Calu3 (cell line): Measurements from ENCODE around the gene C22orf39. TPM values are rescaled to one million over a fixed set of nuclear protein-coding genes. Genes with fewer than 3 reads are reported as not detected.

Experiments
- BruUV-seq: library from RNA; stranded (reverse); fragments of 400-500 nt; replicated peaks from 2 replicates; lab custom pipeline; 2021; lab: Mats Ljungman, UMichigan
- CTCF ChIA-PET: fragments of 300-600 bp; sonication (Branson Sonifier 250); formaldehyde crosslinking; loops from one replicate; lab custom pipeline; 2022; ENCODE audit warnings: antibody characterized with exemption; lab: Charles Lee
- DNase-seq: peaks from one replicate; pipeline ENCODE4 v3.0.0; 2022
- H3K27ac Mint-ChIP-seq: one replicate; pipeline ENCODE4 v1.8.0; 2022; ENCODE audit warnings: mixed read lengths; ENCODE audit not compliant: unreplicated experiment
- H3K27me3 Mint-ChIP-seq: one replicate; pipeline ENCODE4 v1.8.0; 2022; ENCODE audit warnings: mixed read lengths; ENCODE audit not compliant: unreplicated experiment
- H3K36me3 Mint-ChIP-seq: one replicate; pipeline ENCODE4 v1.8.0; 2022; ENCODE audit warnings: mild to moderate bottlenecking, moderate library complexity, mixed read lengths; ENCODE audit not compliant: insufficient read depth, unreplicated experiment
- H3K4me1 Mint-ChIP-seq: one replicate; pipeline ENCODE4 v1.8.0; 2022; ENCODE audit warnings: mild to moderate bottlenecking, low read depth, mixed read lengths; ENCODE audit not compliant: unreplicated experiment
- H3K4me3 Mint-ChIP-seq: one replicate; pipeline ENCODE4 v1.8.0; 2022; ENCODE audit warnings: mild to moderate bottlenecking, low read depth, moderate library complexity, mixed read lengths; ENCODE audit not compliant: unreplicated experiment
- H3K9me3 Mint-ChIP-seq: one replicate; pipeline ENCODE4 v1.8.0; 2022; ENCODE audit warnings: low read depth, mixed read lengths; ENCODE audit not compliant: unreplicated experiment
- CTCF ChIP-seq: fragments of 200-600 bp; IDR thresholded peaks from one replicate; pipeline ENCODE4 v1.8.0; 2022; ENCODE audit warnings: antibody characterized with exemption; ENCODE audit not compliant: unreplicated experiment
- intact Hi-C: fragments of 100-400 bp; cut with micrococcal nuclease; formaldehyde crosslinking; loops from one replicate; pipeline ENCODE4 v1.10.0; 2022; ENCODE audit not compliant: unreplicated experiment
- total RNA-seq: library from RNA; stranded (reverse); gene quantifications from 2 replicates; pipeline ENCODE4 v1.2.3, GENCODE V29; 2022

Gene C22orf39
- total RNA-seq, 1 experiment from 2014 or later: 15.7 TPM

DNA sequence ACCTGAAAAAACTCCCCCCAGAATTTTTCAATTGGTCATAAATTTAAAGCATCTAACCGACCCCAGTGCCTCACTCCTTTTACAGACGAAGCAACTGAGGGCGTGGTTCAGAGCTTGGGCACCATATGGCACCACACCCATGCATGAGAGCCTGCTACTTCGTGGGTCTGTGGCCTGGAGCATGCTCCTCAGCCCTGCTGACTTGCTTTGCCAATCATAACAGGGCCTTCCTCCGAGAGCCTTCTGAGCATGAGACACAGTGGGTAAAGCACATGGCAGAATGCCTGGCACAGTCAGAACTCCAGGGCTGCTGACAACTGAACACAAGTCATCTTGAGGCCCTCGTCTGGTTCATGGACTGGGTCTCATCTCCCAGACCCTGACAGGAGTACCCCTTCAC, 49.3 kb downstream of the C22orf39 start:
- peaks cover 17% of the 10 kb centered on the region for H3K36me3 Mint-ChIP-seq
- H3K9me3 Mint-ChIP-seq: no peaks in the 10 kb centered on the region
- CTCF ChIA-PET: no interaction called here
- no peak overlapping the region for H3K4me3 Mint-ChIP-seq
- no peak for DNase-seq
- no peak for TF ChIP-seq CTCF
- no peaks in the 10 kb centered on the region for H3K4me1 Mint-ChIP-seq
- H3K27me3 Mint-ChIP-seq: no peaks in the 10 kb centered on the region
- intact Hi-C loops: no loop called here
- no peak overlapping the region for H3K27ac Mint-ChIP-seq
- BruUV-seq: no TSS peak

GRCh38 chr22:19397734-19398104, 49.8 kb downstream of the C22orf39 start:
- no peaks in the 10 kb centered on the region for H3K9me3 Mint-ChIP-seq
- BruUV-seq: no TSS peak
- TF ChIP-seq CTCF: no peak
- H3K36me3 Mint-ChIP-seq: peaks cover 17% of the 10 kb centered on the region
- H3K27ac Mint-ChIP-seq: no peak overlapping the region
- no peaks in the 10 kb centered on the region for H3K4me1 Mint-ChIP-seq
- no peak overlapping the region for H3K4me3 Mint-ChIP-seq
- CTCF ChIA-PET: no interaction called here
- intact Hi-C loops: no loop called here
- no peaks in the 10 kb centered on the region for H3K27me3 Mint-ChIP-seq
- DNase-seq: no peak

GRCh38 chr22:19396934-19397733, 50.4 kb downstream of the C22orf39 start:
- no peaks in the 10 kb centered on the region for H3K4me1 Mint-ChIP-seq
- CTCF ChIA-PET: no interaction called here

GRCh38 chr22:19396561-19396933, 51.0 kb downstream of the C22orf39 start:
- TF ChIP-seq CTCF: no peak
- H3K4me3 Mint-ChIP-seq: no peak overlapping the region
- H3K27ac Mint-ChIP-seq: no peak overlapping the region
- BruUV-seq: no TSS peak
- CTCF ChIA-PET: no interaction called here
- intact Hi-C loops: no loop called here
- H3K36me3 Mint-ChIP-seq: peaks cover 17% of the 10 kb centered on the region
- no peaks in the 10 kb centered on the region for H3K4me1 Mint-ChIP-seq
- H3K27me3 Mint-ChIP-seq: no peaks in the 10 kb centered on the region
- DNase-seq: no peak
- no peaks in the 10 kb centered on the region for H3K9me3 Mint-ChIP-seq

More at GRCh38 chr22:19396934-19397733, 50.4 kb downstream of the C22orf39 start:
- BruUV-seq: no TSS peak
- intact Hi-C loops: no loop called here
- H3K36me3 Mint-ChIP-seq: peaks cover 17% of the 10 kb centered on the region
- DNase-seq: no peak
- H3K9me3 Mint-ChIP-seq: no peaks in the 10 kb centered on the region
- no peak overlapping the region for H3K4me3 Mint-ChIP-seq
- H3K27ac Mint-ChIP-seq: no peak overlapping the region
- no peaks in the 10 kb centered on the region for H3K27me3 Mint-ChIP-seq
- no peak for TF ChIP-seq CTCF
